ENCODE results near the gene CTIF.

DNA sequence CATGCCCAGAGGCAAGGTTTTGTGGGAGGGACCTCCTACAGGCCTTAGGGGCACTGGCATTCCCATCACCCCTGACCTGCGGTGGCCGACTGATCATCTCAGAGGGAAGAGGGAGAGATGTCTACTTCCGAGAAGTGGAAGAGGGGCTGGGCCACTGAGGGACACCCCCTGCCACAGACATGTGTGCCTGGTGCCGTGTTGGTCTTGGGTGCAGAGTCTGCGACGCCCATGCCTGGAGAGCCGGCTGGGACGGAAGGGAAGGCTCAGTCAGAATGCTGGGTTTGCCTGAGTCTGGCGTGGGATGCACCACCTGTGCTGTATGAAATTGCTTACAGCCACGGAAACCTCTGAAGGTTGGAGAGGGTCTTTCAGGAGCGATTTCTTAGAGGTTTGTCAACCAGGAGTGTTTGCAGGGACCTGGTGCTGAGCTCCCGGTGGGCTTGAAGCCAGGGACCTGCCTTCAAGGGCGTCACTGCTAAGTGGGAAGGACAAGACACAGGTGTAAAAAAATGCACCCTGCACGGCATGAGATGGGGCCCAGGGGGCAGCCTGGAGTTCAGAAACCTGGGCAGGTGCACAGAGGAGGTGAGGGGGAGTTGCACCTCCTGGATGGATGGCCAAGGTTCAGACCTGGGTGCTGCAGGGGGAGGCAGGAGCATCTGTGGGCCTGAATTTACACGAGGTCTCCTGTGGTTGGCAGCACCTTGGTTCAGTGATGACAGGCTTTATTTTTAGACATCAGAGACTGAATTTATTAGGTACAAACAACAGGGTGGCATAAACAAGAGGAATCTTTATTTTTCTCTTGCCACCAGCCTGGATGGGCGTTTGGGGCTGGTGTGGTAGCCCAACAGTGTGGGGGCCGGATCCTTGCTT, 100.3 kb downstream of the CTIF start:
- TF ChIP-seq CTCF (IDR thresholded peaks at IDR 0.05), result no peak
- TF ChIP-seq POLR2A (IDR thresholded peaks at IDR 0.05), result no peak
- no peak for TF ChIP-seq EP300 (IDR thresholded peaks at IDR 0.05)
